ENCODE measurements around the gene ADGRA3.

The ADGRA3 gene

GRCh38 chr4:22420291-22420690, 95.6 kb downstream of the ADGRA3 start:
- no peak for TF ChIP-seq CTCF (IDR thresholded peaks at IDR 0.05; ENCODE audit: low read depth, low read length)
- DNase-seq (ENCODE audit: extremely low read depth, low read depth): no peak

- no peak for DNase-seq (ENCODE audit: extremely low read depth, low read depth)
- no peak for TF ChIP-seq CTCF (IDR thresholded peaks at IDR 0.05; ENCODE audit: low read depth, low read length)
Measured at GRCh38 chr4:22417408-22417807, 98.5 kb downstream of the ADGRA3 start.

GRCh38 chr4:22416403-22416802, 99.5 kb downstream of the ADGRA3 start:
- TF ChIP-seq CTCF (IDR thresholded peaks at IDR 0.05; ENCODE audit: low read depth, low read length): no peak
- DNase-seq (ENCODE audit: extremely low read depth, low read depth): no peak

- DNase-seq (ENCODE audit: extremely low read depth, low read depth): no peak
- TF ChIP-seq CTCF (IDR thresholded peaks at IDR 0.05; ENCODE audit: low read depth, low read length): no peak
Measured at GRCh38 chr4:22414833-22415232, 101.0 kb downstream of the ADGRA3 start.

GRCh38 chr4:22413471-22413870, 102.4 kb downstream of the ADGRA3 start:
- no peak for TF ChIP-seq CTCF (IDR thresholded peaks at IDR 0.05; ENCODE audit: low read depth, low read length)
- no peak for DNase-seq (ENCODE audit: extremely low read depth, low read depth)

- no peak for DNase-seq (ENCODE audit: extremely low read depth, low read depth)
- no peak for TF ChIP-seq CTCF (IDR thresholded peaks at IDR 0.05; ENCODE audit: low read depth, low read length)
Measured at GRCh38 chr4:22412013-22412412, 103.9 kb downstream of the ADGRA3 start.

GRCh38 chr4:22410645-22411247, 105.1 kb downstream of the ADGRA3 start:
- peak; percentile 44 for TF ChIP-seq CTCF (IDR thresholded peaks at IDR 0.05; ENCODE audit: low read depth, low read length)
- no peak for DNase-seq (ENCODE audit: extremely low read depth, low read depth)
